ENCODE results near the gene PDXDC1. TPM values are rescaled to one million over a fixed set of nuclear protein-coding genes. Genes with fewer than 3 reads are reported as not detected.
A peak's percentile ranks its signal among the peaks of the same experiment; 100 is the strongest.

Gene PDXDC1
- total RNA-seq, 2 donors from 2014 or later: 163 to 202 TPM

DNA sequence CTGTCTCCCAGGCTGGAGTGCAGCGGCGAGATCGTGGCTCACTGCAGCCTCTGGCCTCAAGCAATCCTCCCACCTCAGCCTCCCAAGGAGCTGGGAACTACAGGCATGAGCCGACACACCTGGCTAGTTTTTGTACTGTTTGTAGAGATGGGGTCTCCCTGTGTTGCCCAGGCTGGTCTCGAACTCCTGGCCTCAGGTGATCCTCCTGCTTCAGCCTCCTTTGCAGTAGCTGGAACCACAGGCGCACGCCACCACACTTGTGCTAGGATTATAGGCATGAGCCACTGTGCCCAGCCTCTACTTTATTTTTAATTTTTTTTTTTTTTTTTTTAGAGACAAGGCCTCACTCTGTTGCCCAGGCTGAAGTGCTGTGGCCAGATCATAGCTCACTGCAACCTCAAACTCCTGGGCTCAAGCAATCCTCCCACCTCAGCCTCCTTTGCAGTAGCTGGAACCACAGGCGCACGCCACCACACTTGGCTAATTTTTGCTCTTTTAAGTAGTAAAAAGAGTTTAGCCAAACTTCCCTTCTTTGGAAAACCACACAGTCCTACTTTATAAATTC, 76.6 kb downstream of the PDXDC1 start:
- 95 to 100% methylated on average over 3 to 9 of the region's 9 CpGs for WGBS, 2 experiments (ENCODE audit: insufficient coverage in 1 of 2, insufficient read length in 1 of 2)
- Mint-ChIP-seq H3K9me3 (no peaks in the 10 kb centered on the region), H3K27ac (no peak overlapping the region), H3K36me3 (ENCODE audit: low read depth) (peaks cover 14% of the 10 kb centered on the region), H3K27me3 (ENCODE audit: insufficient read depth) (peaks cover 3% of the 10 kb centered on the region), H3K4me1 (peaks cover 5% of the 10 kb centered on the region), H3K4me3 (no peak overlapping the region)
- Histone ChIP-seq H3K9me3 (ENCODE audit: control insufficient read depth, low read length) (no peaks in the 10 kb centered on the region), H3K27me3 (ENCODE audit: control insufficient read depth, insufficient read depth, low read length, poor library complexity, severe bottlenecking) (no peaks in the 10 kb centered on the region), H3K4me3 (ENCODE audit: low read length) (no peak overlapping the region), H3K4me1 (ENCODE audit: control insufficient read depth, insufficient read depth, low read length) (no peaks in the 10 kb centered on the region), H3K27ac (ENCODE audit: low read depth, low read length) (no peak overlapping the region), H3K36me3 (ENCODE audit: control insufficient read depth, insufficient read depth, low read length) (peaks cover 9% of the 10 kb centered on the region), H3K9ac (ENCODE audit: extremely low read depth, low read length, poor library complexity, severe bottlenecking) (no peak overlapping the region)
- no peak for DNase-seq
- TF ChIP-seq, protein P1, sequence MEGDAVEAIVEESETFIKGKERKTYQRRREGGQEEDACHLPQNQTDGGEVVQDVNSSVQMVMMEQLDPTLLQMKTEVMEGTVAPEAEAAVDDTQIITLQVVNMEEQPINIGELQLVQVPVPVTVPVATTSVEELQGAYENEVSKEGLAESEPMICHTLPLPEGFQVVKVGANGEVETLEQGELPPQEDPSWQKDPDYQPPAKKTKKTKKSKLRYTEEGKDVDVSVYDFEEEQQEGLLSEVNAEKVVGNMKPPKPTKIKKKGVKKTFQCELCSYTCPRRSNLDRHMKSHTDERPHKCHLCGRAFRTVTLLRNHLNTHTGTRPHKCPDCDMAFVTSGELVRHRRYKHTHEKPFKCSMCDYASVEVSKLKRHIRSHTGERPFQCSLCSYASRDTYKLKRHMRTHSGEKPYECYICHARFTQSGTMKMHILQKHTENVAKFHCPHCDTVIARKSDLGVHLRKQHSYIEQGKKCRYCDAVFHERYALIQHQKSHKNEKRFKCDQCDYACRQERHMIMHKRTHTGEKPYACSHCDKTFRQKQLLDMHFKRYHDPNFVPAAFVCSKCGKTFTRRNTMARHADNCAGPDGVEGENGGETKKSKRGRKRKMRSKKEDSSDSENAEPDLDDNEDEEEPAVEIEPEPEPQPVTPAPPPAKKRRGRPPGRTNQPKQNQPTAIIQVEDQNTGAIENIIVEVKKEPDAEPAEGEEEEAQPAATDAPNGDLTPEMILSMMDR (conservative IDR thresholded peaks at IDR 0.05): no peak

DNA sequence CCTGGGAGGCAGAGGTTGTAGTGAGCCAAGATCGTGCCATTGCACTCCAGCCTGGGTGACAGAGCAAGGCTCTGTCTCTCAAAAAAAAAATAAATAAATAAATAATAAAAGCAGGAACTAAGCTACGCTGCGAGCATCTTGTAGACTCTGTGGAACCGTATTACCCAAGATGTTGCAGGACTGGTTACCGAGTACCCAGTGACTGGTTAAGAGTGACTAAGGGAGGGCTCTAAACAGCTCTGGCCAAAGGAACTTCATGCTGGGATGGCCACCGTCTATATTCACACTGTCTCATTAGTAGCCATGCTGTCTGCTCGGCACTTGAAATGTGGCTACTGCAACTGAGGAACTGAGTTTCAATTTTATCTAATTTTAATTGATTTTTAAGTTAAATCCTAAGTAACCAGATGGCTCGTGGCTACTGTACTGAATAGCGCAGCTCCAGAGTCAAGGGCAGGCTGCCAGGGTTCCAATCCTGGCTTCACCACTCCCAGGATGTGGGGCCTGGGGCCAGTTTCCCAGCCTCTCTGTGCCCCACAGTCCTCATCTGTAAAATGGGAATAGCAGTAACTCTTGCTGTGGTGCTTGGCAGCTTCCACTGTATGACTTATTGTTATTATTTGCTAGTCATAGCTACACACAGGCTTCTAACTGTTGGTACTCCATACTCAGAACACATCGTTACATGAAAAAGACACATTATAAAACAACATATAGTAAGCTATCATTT, 78.1 kb downstream of the PDXDC1 start:
- peaks cover 4% of the 10 kb centered on the region for H3K36me3 Mint-ChIP-seq (ENCODE audit: low read depth)
- no peak overlapping the region for H3K4me3 Mint-ChIP-seq
- peaks cover 3% of the 10 kb centered on the region for H3K27me3 Mint-ChIP-seq (ENCODE audit: insufficient read depth)
- Histone ChIP-seq H3K9ac (ENCODE audit: extremely low read depth, low read length, poor library complexity, severe bottlenecking) (no peak overlapping the region), H3K4me1 (ENCODE audit: control insufficient read depth, insufficient read depth, low read length) (peaks cover 3% of the 10 kb centered on the region), H3K9me3 (ENCODE audit: control insufficient read depth, low read length) (no peaks in the 10 kb centered on the region), H3K4me3 (ENCODE audit: low read length) (no peak overlapping the region), H3K36me3 (ENCODE audit: control insufficient read depth, insufficient read depth, low read length) (peaks cover 5% of the 10 kb centered on the region), H3K27me3 (ENCODE audit: control insufficient read depth, insufficient read depth, low read length, poor library complexity, severe bottlenecking) (no peaks in the 10 kb centered on the region), H3K27ac (ENCODE audit: low read depth, low read length) (no peak overlapping the region)
- no peak overlapping the region for H3K27ac Mint-ChIP-seq
- peaks cover 13% of the 10 kb centered on the region for H3K4me1 Mint-ChIP-seq
- no peak for DNase-seq
- TF ChIP-seq, protein P1 (conservative IDR thresholded peaks at IDR 0.05): no peak
- WGBS, 2 experiments (ENCODE audit: insufficient coverage in 1 of 2, insufficient read length in 1 of 2): 93 to 95% methylated on average over 6 to 10 of the region's 10 CpGs
- H3K9me3 Mint-ChIP-seq: no peaks in the 10 kb centered on the region

DNA sequence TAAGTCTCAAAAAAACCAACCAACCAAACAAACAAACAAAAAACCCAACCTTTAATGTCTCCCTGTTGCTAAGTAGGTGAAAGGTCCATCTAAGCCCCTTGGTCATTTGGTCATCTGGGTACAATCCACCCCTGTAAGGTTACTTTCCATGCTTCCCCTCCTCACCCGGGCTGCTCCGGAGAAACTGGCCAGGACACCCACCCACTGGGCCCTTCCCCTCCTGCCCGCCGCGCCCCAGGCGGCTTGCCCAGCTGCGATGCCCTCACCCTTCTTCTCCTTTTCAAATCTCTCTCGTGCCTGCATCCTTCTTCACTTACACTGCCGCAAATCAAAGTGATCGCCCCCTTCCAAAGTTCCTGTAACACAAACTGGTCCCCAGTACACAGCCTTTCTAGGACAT, 79.1 kb downstream of the PDXDC1 start:
- no peak for DNase-seq
- Mint-ChIP-seq H3K9me3 (no peaks in the 10 kb centered on the region), H3K27me3 (ENCODE audit: insufficient read depth) (peaks cover 3% of the 10 kb centered on the region), H3K4me3 (no peak overlapping the region), H3K4me1 (peaks cover 16% of the 10 kb centered on the region), H3K27ac (no peak overlapping the region), H3K36me3 (ENCODE audit: low read depth) (peaks cover 10% of the 10 kb centered on the region)
- H3K27me3 ChIP-seq (ENCODE audit: control insufficient read depth, insufficient read depth, low read length, poor library complexity, severe bottlenecking): no peaks in the 10 kb centered on the region
- peak overlapping the region; percentile 93 for H3K4me3 ChIP-seq (ENCODE audit: low read length)
- H3K4me1 ChIP-seq (ENCODE audit: control insufficient read depth, insufficient read depth, low read length): peaks cover 4% of the 10 kb centered on the region
- 95% methylated on average over 6 to 10 of the region's 10 CpGs for WGBS, 2 experiments (ENCODE audit: insufficient coverage in 1 of 2, insufficient read length in 1 of 2)
- no peak overlapping the region for H3K9ac ChIP-seq (ENCODE audit: extremely low read depth, low read length, poor library complexity, severe bottlenecking)
- TF ChIP-seq, protein P1 (conservative IDR thresholded peaks at IDR 0.05): no peak
- H3K9me3 ChIP-seq (ENCODE audit: control insufficient read depth, low read length): no peaks in the 10 kb centered on the region
- H3K36me3 ChIP-seq (ENCODE audit: control insufficient read depth, insufficient read depth, low read length): peaks cover 9% of the 10 kb centered on the region
- H3K27ac ChIP-seq (ENCODE audit: low read depth, low read length): no peak overlapping the region

Data from endodermal cell (in vitro differentiated cells).